Ishikawa (cell line): ENCODE results near the gene MSTN.

Source experiments
- NFIC ChIP-seq: IDR thresholded peaks from 2 replicates; pipeline ENCODE4 v1.6.1; 2012
- RAD21 ChIP-seq: IDR thresholded peaks from 2 replicates; pipeline ENCODE4 v1.6.1; 2012; ENCODE audit warnings: low read depth
- TAF1 ChIP-seq: IDR thresholded peaks from 2 replicates; pipeline ENCODE4 v1.6.1; 2012; ENCODE audit warnings: low read depth, mild to moderate bottlenecking
- YY1 ChIP-seq: IDR thresholded peaks from 2 replicates; pipeline ENCODE4 v1.6.1; 2012; ENCODE audit warnings: low read depth
- ZBTB7A ChIP-seq: IDR thresholded peaks from 2 replicates; pipeline ENCODE4 v1.6.1; 2012; ENCODE audit warnings: low read depth
- TF ChIP-seq, protein P1 (sequence below): IDR thresholded peaks from 2 replicates; pipeline ENCODE4 v1.6.1; 2012; ENCODE audit warnings: low read depth, mild to moderate bottlenecking
- TF ChIP-seq, protein P2 (sequence below): IDR thresholded peaks from 2 replicates; pipeline ENCODE4 v1.6.1; 2012

DNA sequence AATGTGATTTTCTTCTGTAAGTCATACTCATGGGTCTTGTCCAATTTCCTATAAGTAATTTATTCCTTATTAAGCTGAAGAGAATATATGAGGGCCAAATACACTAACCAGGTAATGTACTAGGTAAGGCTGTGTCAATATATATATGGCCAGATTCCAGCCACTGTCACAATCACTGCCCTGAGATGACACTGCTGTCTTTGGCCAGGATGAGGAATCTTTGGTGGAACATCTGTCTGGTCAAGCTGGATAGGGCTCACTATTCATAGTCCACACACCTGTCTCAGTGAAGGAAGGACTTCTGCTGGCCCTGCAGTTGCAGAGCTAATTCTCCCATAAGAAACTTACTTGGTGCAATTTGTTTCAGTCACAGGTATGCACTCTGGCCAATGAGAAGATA is 11.3 kb downstream of the MSTN start:
- TF ChIP-seq, protein P1, sequence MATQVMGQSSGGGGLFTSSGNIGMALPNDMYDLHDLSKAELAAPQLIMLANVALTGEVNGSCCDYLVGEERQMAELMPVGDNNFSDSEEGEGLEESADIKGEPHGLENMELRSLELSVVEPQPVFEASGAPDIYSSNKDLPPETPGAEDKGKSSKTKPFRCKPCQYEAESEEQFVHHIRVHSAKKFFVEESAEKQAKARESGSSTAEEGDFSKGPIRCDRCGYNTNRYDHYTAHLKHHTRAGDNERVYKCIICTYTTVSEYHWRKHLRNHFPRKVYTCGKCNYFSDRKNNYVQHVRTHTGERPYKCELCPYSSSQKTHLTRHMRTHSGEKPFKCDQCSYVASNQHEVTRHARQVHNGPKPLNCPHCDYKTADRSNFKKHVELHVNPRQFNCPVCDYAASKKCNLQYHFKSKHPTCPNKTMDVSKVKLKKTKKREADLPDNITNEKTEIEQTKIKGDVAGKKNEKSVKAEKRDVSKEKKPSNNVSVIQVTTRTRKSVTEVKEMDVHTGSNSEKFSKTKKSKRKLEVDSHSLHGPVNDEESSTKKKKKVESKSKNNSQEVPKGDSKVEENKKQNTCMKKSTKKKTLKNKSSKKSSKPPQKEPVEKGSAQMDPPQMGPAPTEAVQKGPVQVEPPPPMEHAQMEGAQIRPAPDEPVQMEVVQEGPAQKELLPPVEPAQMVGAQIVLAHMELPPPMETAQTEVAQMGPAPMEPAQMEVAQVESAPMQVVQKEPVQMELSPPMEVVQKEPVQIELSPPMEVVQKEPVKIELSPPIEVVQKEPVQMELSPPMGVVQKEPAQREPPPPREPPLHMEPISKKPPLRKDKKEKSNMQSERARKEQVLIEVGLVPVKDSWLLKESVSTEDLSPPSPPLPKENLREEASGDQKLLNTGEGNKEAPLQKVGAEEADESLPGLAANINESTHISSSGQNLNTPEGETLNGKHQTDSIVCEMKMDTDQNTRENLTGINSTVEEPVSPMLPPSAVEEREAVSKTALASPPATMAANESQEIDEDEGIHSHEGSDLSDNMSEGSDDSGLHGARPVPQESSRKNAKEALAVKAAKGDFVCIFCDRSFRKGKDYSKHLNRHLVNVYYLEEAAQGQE: no peak
- TF ChIP-seq TAF1: no peak
- TF ChIP-seq, protein P2, sequence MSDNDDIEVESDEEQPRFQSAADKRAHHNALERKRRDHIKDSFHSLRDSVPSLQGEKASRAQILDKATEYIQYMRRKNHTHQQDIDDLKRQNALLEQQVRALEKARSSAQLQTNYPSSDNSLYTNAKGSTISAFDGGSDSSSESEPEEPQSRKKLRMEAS: no peak
- no peak for TF ChIP-seq YY1
- TF ChIP-seq RAD21: no peak
- TF ChIP-seq NFIC: no peak
- TF ChIP-seq ZBTB7A: no peak
